SK-N-SH (cell line): Measurements from ENCODE around the gene ZFHX3.

ENCODE experiments used
- ELF1 ChIP-seq: IDR thresholded peaks from 2 replicates; pipeline ENCODE4 v1.4.0; 2012
- POLR2AphosphoS5 ChIP-seq: IDR thresholded peaks from 2 replicates; pipeline ENCODE4 v1.6.1; 2012; ENCODE audit warnings: low read depth, low read length
- RXRA ChIP-seq: IDR thresholded peaks from 2 replicates; pipeline ENCODE4 v1.4.0; 2012; ENCODE audit warnings: low read depth, mild to moderate bottlenecking, borderline replicate concordance
- SIN3A ChIP-seq: IDR thresholded peaks from 2 replicates; pipeline ENCODE4 v1.6.1; 2012; ENCODE audit warnings: low read depth, mild to moderate bottlenecking, low read length, moderate library complexity, borderline replicate concordance
- YY1 ChIP-seq: IDR thresholded peaks from 2 replicates; pipeline ENCODE4 v1.4.0; 2012; ENCODE audit warnings: low read depth, mild to moderate bottlenecking
- TF ChIP-seq, protein P1 (sequence below): IDR thresholded peaks from 2 replicates; pipeline ENCODE4 v1.4.0; 2012; ENCODE audit warnings: low read depth

DNA sequence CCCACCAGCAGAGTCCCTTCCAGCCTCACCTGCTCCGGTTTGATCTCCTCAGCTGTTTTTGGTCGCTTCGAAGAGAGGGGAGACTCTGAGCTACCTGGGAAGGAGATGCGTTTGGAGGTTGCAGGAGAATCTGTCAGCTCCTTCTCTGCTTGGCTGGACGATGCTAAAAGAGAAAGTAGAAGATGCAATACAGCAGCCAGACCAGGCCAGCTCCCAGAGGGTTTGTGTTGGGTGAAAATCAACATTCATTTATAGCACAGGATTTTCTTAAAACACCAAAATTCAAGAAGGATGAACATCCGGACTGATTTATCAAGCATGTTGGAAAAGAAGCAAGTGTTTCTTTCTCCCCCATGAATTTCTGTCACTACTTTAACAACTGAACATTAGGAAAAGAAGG, 236.1 kb downstream of the ZFHX3 start:
- TF ChIP-seq, protein P1, sequence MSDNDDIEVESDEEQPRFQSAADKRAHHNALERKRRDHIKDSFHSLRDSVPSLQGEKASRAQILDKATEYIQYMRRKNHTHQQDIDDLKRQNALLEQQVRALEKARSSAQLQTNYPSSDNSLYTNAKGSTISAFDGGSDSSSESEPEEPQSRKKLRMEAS: no peak
- TF ChIP-seq POLR2AphosphoS5 (no peak), YY1 (no peak), SIN3A (no peak), ELF1 (no peak), RXRA (no peak)
